Measurements from ENCODE around the gene PEAR1.

GRCh38 chr1:156931211-156931952, 37.9 kb downstream of the PEAR1 start:
- TF ChIP-seq CTCF (IDR thresholded peaks at IDR 0.05 in 4 of 5, conservative IDR thresholded peaks at IDR 0.05 in 1 of 5) (no peak), POLR2A (IDR thresholded peaks at IDR 0.05) (no peak)
